ENCODE results near the gene AP4S1.

DNA sequence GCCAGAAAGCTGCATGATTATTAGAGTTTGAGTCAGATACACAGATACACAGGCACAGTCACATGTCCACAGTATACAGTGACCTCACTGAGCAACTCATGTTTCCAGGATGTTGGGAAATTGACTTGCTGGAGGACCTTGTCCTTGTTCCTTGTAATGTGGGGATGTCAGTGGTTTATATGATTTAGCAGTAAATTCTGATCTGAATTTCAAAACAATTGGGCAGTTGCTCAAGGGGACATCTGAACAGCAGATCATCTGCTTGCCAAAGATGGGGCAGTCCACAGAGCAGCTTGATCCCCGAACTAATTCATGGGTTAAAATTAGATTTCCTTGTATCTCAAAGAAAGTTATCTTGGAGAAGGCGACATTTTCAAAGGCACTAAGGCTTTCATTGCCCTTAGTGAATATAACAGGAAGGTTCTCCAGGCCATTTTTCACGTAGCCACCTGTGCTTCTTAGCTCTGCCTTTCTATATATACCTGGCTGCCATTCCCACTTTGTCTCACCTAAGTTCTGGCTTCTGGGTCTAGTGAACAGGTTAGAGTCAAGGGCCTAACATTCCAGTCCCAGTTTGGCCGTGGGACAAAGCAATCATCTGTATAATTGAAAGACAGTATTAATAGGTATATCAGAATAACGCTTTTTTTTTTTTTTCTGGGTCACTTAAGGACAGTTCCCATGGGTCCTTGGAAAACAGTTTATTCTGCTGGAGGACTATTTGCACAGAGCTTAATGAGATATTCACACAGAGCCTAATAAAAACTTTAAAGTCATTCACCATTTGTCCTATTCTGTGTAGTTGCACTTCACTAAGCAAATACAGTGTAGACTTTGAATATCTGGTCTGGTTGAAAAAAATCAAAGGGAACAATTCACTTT is 65.7 kb downstream of the AP4S1 start:
- TF ChIP-seq CTCF (IDR thresholded peaks at IDR 0.05; ENCODE audit: low read depth, low read length, poor library complexity, severe bottlenecking) (no peak), EZH2phosphoT487 (IDR thresholded peaks at IDR 0.05; ENCODE audit: borderline replicate concordance, low read length) (no peak)
